GM12872 (cell line): ENCODE data around the gene APP.

Source experiments
- CTCF ChIP-seq: IDR thresholded peaks from 3 replicates; pipeline ENCODE4 v1.5.1; 2011; ENCODE audit warnings: low read depth, mild to moderate bottlenecking, low read length, moderate library complexity; ENCODE audit not compliant: insufficient read depth

The APP gene

DNA sequence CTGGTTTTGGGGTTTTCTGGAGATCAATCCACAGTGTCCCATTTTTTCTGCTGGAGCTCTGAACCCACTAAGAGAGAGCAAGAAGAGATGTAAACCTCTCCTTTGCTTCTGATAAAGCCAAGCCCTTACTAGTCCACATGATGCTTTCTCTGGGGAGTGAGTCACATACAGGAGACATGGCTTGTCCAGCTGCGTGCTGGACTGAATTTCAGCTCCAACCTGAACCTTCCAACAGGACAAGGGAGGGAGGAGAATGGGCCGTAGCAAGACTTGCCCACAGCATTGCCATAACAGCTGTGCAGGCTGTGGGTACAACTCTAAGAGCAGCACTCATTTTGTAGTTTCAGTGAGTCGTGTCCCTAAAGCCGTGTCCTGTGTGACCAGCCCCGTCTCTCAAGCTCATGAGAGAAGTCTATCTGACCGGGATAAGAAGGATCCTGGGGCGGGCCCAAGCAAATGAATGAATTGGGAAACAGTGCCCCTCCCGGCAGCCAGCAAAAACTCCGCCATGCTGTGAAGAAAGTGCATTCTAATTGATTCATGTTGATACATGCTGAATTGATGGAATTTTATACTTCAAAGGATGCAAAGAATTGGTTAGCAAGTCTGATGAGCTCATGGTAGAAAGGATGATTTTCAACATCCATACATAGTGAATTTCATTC is 240.6 kb downstream of the APP start:
- TF ChIP-seq CTCF, result no peak

- no peak for TF ChIP-seq CTCF
Measured at GRCh38 chr21:25927195-25927880, 243.2 kb downstream of the APP start.

DNA sequence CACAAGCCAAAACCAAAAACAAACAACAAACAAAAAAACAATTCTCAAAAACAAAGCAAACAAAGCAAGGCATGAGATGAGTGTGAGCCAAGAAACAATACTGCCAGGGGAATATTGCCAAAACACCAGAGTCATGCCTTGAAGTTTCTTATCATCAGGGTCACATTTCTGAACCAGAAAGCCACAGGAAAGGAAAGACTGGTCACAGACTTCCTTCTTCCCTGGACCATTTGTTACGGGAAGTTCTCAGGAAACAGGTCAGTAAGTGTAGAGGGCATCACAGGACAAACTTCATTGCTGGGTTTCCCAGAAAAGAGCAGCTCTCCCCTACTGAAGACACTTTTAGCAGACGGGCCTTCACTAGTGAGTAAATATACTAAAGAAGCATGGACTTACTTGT is 244.6 kb downstream of the APP start:
- TF ChIP-seq CTCF, result no peak

- no peak for TF ChIP-seq CTCF
Measured at GRCh38 chr21:25925064-25925800, 245.3 kb downstream of the APP start.

DNA sequence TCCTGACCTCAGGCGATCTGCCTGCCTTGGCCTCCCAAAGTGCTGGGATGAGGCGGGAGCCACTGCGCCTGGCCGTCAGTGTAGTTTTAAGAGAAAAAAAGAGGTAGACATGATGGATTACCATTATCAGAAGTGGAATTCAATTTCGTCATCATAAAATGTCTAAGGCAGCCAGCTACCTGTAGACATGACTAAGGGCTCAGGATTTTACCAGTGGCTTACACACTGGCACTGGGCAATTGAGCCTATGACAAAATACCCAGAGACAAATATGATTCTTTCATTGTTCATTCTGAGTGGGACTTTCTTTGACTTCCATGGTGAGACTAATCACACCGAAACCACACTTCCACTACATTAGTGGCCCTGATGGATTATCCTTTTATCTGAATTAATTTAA is 254.3 kb downstream of the APP start:
- TF ChIP-seq CTCF, result no peak

DNA sequence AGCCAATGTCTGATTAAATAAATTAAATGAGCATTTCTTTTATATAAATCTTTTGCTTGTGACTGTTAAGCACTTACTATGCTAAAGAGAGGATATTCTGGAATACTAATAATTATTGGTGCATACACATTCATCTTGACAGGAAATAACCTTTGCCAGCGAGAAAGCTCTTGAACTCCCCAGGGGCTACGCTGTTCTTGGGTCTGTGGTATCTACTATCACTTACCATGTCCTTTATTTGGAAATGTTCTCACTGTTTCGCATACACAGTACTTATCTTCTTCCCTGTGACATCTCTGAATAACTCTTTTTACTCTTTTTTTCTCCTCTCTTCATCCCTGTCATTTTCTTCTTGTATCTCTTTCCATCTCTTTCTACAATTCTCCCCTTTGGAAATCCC is 257.1 kb downstream of the APP start:
- TF ChIP-seq CTCF, result no peak

DNA sequence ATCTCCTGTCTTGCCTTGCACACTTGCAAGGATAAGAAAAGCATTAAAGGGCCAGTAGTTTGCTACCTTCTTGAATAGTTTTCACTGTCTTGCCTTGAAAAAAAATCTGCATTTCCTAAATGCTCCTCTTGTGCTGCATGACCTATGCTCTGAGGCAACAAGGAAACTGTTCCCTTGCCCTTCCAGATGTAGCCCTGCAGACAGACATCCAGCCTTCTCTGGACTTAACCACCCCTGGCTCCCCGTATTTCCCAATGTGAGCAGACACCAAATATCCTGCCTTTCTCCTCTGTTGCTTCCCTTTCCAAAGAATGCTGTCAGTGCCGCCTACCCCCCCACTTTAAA is 258.2 kb downstream of the APP start:
- TF ChIP-seq CTCF, result no peak
